Activated CD4-positive, alpha-beta T cell treated with anti-CD3 and anti-CD28 coated beads, Interleukin-2, amount 10 ng/mL, durations not matched to agents 7 days and 5 days (primary cell): ENCODE results near the gene CYP19A1. TPM values are rescaled to one million over a fixed set of nuclear protein-coding genes. Genes with fewer than 3 reads are reported as not detected.
"Not testable (repeated sequence)": the region's sequence is repeated elsewhere in the genome, so short reads cannot be mapped to it uniquely, and the experiment has no call there.

Experiments
- CTCF ChIA-PET: fragments of 350-600 bp; sonication (Branson Sonifier 250); formaldehyde crosslinking; loops from one replicate; lab custom pipeline; 2021; ENCODE audit warnings: antibody characterized with exemption; lab: Charles Lee
- POLR2A ChIA-PET: fragments of 350-600 bp; sonication (Branson Sonifier 250); formaldehyde crosslinking; loops from one replicate; lab custom pipeline; 2021; ENCODE audit warnings: antibody characterized with exemption; lab: Charles Lee
- DNase-seq: peaks from one replicate; pipeline ENCODE4 v3.0.0-alpha.2; 2020
- H3K27ac Mint-ChIP-seq: one replicate; pipeline ENCODE4 v1.8.0; 2021; ENCODE audit warnings: mild to moderate bottlenecking, moderate library complexity, mixed read lengths
- H3K27me3 Mint-ChIP-seq: one replicate; pipeline ENCODE4 v1.8.0; 2021; ENCODE audit warnings: mixed read lengths
- H3K36me3 Mint-ChIP-seq: one replicate; pipeline ENCODE4 v1.8.0; 2021; ENCODE audit warnings: low read depth, mixed read lengths
- H3K4me1 Mint-ChIP-seq: one replicate; pipeline ENCODE4 v1.8.0; 2021; ENCODE audit warnings: mixed read lengths
- H3K4me3 Mint-ChIP-seq: one replicate; pipeline ENCODE4 v1.8.0; 2021; ENCODE audit warnings: mild to moderate bottlenecking, moderate library complexity, mixed read lengths
- H3K9me3 Mint-ChIP-seq: one replicate; pipeline ENCODE4 v1.8.0; 2021; ENCODE audit warnings: mixed read lengths
- total RNA-seq, 2 experiments: library from RNA; stranded (reverse); gene quantifications; one replicate each; pipeline ENCODE4 v1.2.3, GENCODE V29; 2021

Gene CYP19A1
- total RNA-seq, 2 experiments from 2014 or later = not detected

DNA sequence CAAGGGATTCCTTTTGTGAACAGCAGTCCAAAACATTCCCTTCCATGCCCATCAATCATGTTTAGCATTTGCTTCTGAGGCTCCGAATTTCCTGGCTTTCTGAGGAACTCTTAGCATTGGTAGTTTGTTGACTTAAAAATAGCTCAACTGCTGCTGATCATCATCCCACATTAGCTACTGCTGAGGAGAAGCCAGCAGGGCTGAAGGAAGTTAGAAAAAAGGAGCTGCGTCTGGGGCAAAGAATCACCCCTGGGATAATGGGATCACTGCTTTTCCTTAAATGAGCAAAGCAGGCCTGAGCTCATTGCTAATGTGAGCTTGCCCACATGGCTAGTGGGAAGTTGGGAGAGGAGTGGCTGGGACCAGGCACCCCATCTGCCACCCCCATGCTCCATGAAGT lies 39.8 kb downstream of the CYP19A1 start:
- ChIA-PET CTCF (no interaction called here), POLR2A (no interaction called here)
- no peak overlapping the region for H3K4me3 Mint-ChIP-seq
- H3K9me3 Mint-ChIP-seq = no peaks in the 10 kb centered on the region
- peaks cover 11% of the 10 kb centered on the region for H3K27me3 Mint-ChIP-seq
- H3K36me3 Mint-ChIP-seq = no peaks in the 10 kb centered on the region
- DNase-seq = no peak
- no peaks in the 10 kb centered on the region for H3K4me1 Mint-ChIP-seq
- H3K27ac Mint-ChIP-seq = no peak overlapping the region

DNA sequence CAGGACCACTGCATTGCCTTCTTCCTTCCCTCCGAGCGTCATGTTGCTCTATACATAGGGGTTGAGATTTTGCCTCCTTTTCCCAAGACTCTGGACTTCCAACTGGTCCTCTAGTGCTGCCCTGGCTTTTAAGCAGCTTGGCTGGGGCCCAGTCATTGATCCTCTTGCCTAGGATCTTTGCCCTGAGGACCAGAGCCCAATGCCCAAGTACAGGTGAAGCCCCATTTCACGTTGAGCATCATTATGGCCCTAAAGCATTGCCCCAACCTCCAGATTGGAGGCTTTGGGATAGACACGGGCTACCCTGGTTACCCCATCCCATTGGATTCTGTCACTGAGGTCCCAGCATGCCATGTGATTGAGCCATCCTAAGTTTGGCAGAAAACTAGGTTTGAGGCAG lies 47.7 kb downstream of the CYP19A1 start:
- no peaks in the 10 kb centered on the region for H3K9me3 Mint-ChIP-seq
- DNase-seq = no peak
- H3K27ac Mint-ChIP-seq = no peak overlapping the region
- H3K36me3 Mint-ChIP-seq = no peaks in the 10 kb centered on the region
- peaks cover 7% of the 10 kb centered on the region for H3K27me3 Mint-ChIP-seq
- no peaks in the 10 kb centered on the region for H3K4me1 Mint-ChIP-seq
- no peak overlapping the region for H3K4me3 Mint-ChIP-seq
- CTCF ChIA-PET = no interaction called here
- POLR2A ChIA-PET = no interaction called here

- DNase-seq = no peak
- Mint-ChIP-seq H3K9me3 (no peaks in the 10 kb centered on the region), H3K27ac (no peak overlapping the region), H3K4me3 (no peak overlapping the region), H3K4me1 (no peaks in the 10 kb centered on the region), H3K27me3 (peaks cover 9% of the 10 kb centered on the region), H3K36me3 (no peaks in the 10 kb centered on the region)
- POLR2A ChIA-PET = no interaction called here
- CTCF ChIA-PET = no interaction called here
Observed at GRCh38 chr15:51289290-51289689, 49.1 kb downstream of the CYP19A1 start.

DNA sequence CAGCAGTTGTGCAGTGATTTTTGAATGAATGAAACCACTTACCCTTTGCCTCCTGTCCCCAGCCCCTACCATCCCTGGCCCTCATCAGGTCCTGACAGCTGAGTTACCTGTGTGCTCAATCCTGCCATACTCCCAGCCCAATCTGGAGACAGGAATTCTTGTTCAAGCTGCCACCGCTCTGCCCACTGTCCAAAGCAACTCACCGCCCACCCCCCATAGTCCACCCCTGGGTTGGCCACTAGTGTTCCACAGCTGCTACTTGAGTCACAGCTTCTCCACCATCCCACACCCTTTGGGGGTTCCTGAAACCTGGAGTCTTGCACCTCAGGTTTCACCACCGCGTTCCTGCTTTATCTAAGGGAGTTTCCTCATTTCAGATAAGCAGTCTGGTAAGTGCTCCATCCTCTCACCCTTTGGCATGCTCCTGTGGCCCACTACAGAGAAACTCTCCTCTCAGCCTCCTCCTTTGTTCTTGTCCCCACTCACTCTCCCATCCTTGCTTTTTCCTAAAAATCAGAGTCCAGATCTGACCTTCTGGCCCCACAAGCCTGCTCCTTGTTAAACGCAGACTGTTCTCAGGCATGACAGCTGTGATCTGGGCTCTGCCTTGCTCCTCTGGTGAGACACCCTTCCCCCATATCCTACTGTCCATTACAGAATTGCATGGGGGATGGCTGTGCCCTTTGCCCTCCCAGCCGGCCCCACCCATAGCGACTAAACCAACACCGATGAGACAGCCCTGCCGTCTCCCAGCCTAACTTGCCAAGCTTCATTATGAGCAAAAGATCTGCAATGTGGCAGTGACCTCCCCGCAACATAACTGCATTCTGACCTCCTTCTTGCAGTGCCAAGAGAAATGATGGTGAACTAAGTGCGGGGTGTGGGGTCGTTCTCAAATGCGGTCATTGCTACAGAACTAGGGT lies 50.0 kb downstream of the CYP19A1 start:
- no peak overlapping the region for H3K4me3 Mint-ChIP-seq
- CTCF ChIA-PET = no interaction called here
- H3K9me3 Mint-ChIP-seq = no peaks in the 10 kb centered on the region
- POLR2A ChIA-PET = no interaction called here
- no peaks in the 10 kb centered on the region for H3K36me3 Mint-ChIP-seq
- no peaks in the 10 kb centered on the region for H3K4me1 Mint-ChIP-seq
- H3K27me3 Mint-ChIP-seq = peaks cover 9% of the 10 kb centered on the region
- no peak for DNase-seq
- H3K27ac Mint-ChIP-seq = no peak overlapping the region

DNA sequence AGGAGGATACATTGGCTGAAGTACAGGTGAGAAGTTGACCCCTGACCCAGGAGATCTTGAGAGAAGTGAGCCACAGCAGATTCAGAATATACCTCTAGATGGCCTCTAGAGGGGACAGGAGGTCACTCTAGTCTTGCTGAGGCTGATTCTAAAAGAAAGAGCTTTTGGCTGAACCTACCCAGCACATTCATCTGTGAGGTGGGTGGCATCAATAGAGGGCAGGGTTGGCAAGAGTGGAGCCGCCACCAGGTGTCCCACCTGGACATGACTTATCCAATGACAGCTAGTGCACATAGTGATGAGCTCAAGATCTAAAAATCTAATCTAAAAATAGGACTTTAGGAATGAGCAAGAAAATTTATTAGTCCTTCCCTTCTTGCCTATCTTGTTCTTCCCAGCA lies 51.6 kb downstream of the CYP19A1 start:
- peaks cover 8% of the 10 kb centered on the region for H3K4me1 Mint-ChIP-seq
- no peak for DNase-seq
- no peaks in the 10 kb centered on the region for H3K36me3 Mint-ChIP-seq
- H3K27me3 Mint-ChIP-seq = peaks cover 9% of the 10 kb centered on the region
- CTCF ChIA-PET = interaction anchor here (1.0 to 1.3 kb wide), 2 partner anchors 11 to 88 kb away, joined by 3 to 4 read pairs; no protein-coding TSS in a partner anchor
- POLR2A ChIA-PET = no interaction called here
- no peak overlapping the region for H3K27ac Mint-ChIP-seq
- H3K9me3 Mint-ChIP-seq = no peaks in the 10 kb centered on the region
- H3K4me3 Mint-ChIP-seq = no peak overlapping the region

DNA sequence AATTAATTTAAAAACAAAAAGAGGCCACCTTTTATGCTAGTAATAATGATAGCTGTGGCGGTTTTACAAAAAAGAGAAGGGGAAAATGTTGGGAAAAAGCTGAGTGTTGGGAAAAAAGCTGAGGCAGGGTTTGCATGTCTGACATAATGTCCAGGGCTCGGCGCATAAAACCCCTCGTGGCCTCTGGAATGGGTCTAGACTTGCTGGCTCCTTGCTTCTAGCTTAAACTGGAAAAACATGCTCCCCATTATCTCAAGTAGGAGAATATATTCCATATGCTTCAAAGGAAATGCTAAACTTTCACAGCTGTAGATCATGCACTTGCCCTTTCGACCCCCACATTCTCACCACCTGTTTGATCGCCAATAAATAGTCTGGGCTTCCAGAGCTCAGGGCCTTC lies 53.0 kb downstream of the CYP19A1 start:
- Mint-ChIP-seq H3K36me3 (no peaks in the 10 kb centered on the region), H3K4me1 (peaks cover 8% of the 10 kb centered on the region), H3K27ac (no peak overlapping the region), H3K4me3 (no peak overlapping the region), H3K9me3 (no peaks in the 10 kb centered on the region), H3K27me3 (peaks cover 9% of the 10 kb centered on the region)
- ChIA-PET CTCF (no interaction called here), POLR2A (no interaction called here)
- DNase-seq = no peak

DNA sequence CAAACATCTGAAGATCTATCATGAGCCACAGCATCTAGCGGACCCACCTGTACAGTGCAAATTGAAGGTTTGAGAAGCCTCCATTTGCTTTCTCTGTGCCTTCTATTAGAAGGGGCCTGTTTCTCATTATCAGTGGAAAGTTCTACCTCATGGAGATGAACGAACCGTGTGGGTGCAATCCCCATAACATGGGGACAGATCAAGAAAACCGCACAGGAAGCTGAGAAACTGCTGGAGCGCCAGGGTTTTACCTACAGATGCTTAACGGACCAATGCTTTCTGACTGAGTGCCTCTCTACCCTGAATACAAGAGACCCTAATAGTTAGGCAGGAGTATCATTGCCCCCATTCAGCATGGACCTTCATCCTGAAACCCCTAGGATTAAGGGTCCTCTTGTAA lies 53.5 kb downstream of the CYP19A1 start:
- no peaks in the 10 kb centered on the region for H3K9me3 Mint-ChIP-seq
- ChIA-PET POLR2A (no interaction called here), CTCF (no interaction called here)
- no peaks in the 10 kb centered on the region for H3K36me3 Mint-ChIP-seq
- peaks cover 8% of the 10 kb centered on the region for H3K4me1 Mint-ChIP-seq
- H3K27ac Mint-ChIP-seq = no peak overlapping the region
- H3K4me3 Mint-ChIP-seq = no peak overlapping the region
- peaks cover 9% of the 10 kb centered on the region for H3K27me3 Mint-ChIP-seq
- no peak for DNase-seq

GRCh38 chr15:51283026-51283425 lies 55.4 kb downstream of the CYP19A1 start:
- no peak overlapping the region for H3K27ac Mint-ChIP-seq
- peaks cover 8% of the 10 kb centered on the region for H3K4me1 Mint-ChIP-seq
- no peaks in the 10 kb centered on the region for H3K9me3 Mint-ChIP-seq
- CTCF ChIA-PET = no interaction called here
- no peak overlapping the region for H3K4me3 Mint-ChIP-seq
- no peaks in the 10 kb centered on the region for H3K36me3 Mint-ChIP-seq
- no peak for DNase-seq
- POLR2A ChIA-PET = no interaction called here
- H3K27me3 Mint-ChIP-seq = peaks cover 14% of the 10 kb centered on the region

DNA sequence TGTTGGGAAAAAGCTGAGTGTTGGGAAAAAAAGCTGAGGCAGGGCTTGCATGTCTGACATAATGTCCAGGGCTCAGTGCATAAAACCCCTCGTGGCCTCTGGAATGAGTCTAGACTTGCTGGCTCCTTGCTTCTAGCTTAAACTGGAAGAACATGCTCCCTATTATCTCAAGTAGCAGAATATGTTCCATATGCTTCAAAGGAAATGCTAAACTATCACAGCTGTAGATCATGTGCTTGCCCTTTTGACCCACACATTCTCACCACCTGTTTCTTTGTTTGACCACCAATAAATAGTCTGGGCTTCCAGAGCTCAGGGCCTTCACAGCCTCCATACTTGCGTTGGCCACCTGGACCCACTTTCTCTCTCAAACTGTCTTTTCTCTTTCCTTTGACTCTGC lies 56.2 kb downstream of the CYP19A1 start:
- H3K27ac Mint-ChIP-seq, H3K36me3 Mint-ChIP-seq, DNase-seq, H3K9me3 Mint-ChIP-seq, H3K4me3 Mint-ChIP-seq, H3K4me1 Mint-ChIP-seq, CTCF ChIA-PET, POLR2A ChIA-PET: not testable (repeated sequence)
- peaks cover 14% of the 10 kb centered on the region for H3K27me3 Mint-ChIP-seq

- peak; percentile 21 for DNase-seq
- POLR2A ChIA-PET = no interaction called here
- Mint-ChIP-seq H3K4me3 (no peak overlapping the region), H3K9me3 (no peaks in the 10 kb centered on the region), H3K36me3 (no peaks in the 10 kb centered on the region), H3K27me3 (peaks cover 17% of the 10 kb centered on the region), H3K27ac (no peak overlapping the region), H3K4me1 (peaks cover 8% of the 10 kb centered on the region)
- CTCF ChIA-PET = no interaction called here
Observed at GRCh38 chr15:51281368-51281967, 56.9 kb downstream of the CYP19A1 start.

- CTCF ChIA-PET = no interaction called here
- Mint-ChIP-seq H3K36me3 (no peaks in the 10 kb centered on the region), H3K9me3 (no peaks in the 10 kb centered on the region), H3K4me1 (peaks cover 8% of the 10 kb centered on the region), H3K27ac (no peak overlapping the region), H3K4me3 (no peak overlapping the region), H3K27me3 (peaks cover 20% of the 10 kb centered on the region)
- POLR2A ChIA-PET = no interaction called here
- DNase-seq = no peak
Observed at GRCh38 chr15:51280838-51281237, 57.6 kb downstream of the CYP19A1 start.

GRCh38 chr15:51279391-51279790 lies 59.0 kb downstream of the CYP19A1 start:
- Mint-ChIP-seq H3K4me1 (peaks cover 8% of the 10 kb centered on the region), H3K36me3 (no peaks in the 10 kb centered on the region), H3K27ac (no peak overlapping the region), H3K27me3 (peaks cover 19% of the 10 kb centered on the region), H3K9me3 (no peaks in the 10 kb centered on the region), H3K4me3 (no peak overlapping the region)
- DNase-seq = no peak
- CTCF ChIA-PET = no interaction called here
- POLR2A ChIA-PET = no interaction called here

DNA sequence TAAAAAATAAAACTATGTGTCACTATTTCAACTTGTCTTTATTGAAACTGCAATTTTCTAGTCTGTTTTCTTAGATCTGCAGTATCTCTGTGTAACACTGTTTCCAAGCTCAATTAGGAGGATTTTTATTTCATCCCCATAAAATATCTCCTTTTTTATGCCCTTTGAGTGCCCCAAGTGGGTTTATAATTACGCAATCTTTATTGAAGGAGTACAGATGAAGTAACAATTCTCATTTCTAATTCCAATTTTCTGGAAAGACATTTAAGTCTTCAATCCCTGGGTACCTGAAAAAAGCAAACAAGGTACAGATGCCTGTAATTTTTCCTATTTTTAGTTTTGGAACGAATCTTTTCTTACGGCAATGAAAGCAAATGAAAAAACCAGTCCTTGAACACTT lies 61.3 kb downstream of the CYP19A1 start:
- no peaks in the 10 kb centered on the region for H3K4me1 Mint-ChIP-seq
- peaks cover 21% of the 10 kb centered on the region for H3K27me3 Mint-ChIP-seq
- H3K27ac Mint-ChIP-seq = no peak overlapping the region
- no peak for DNase-seq
- no peak overlapping the region for H3K4me3 Mint-ChIP-seq
- no peaks in the 10 kb centered on the region for H3K36me3 Mint-ChIP-seq
- CTCF ChIA-PET = interaction anchor here (0.6 kb wide), 1 partner anchor 917 kb away, joined by 3 read pairs; no protein-coding TSS in a partner anchor
- no peaks in the 10 kb centered on the region for H3K9me3 Mint-ChIP-seq
- POLR2A ChIA-PET = no interaction called here
